Mammary epithelial cell (primary cell): ENCODE measurements around the gene CRACDL.

Source experiments
- CTCF ChIP-seq, 2 donors: IDR thresholded peaks in 1 of 2; conservative IDR thresholded peaks in 1 of 2; 2 replicates each; pipeline ENCODE4 v1.5.1; 2011 to 2012; ENCODE audit warnings: inconsistent platforms in 2 of 2, low read length in 2 of 2, mild to moderate bottlenecking in 2 of 2, control low read depth in 1 of 2, low read depth in 1 of 2; ENCODE audit not compliant: insufficient read depth in 1 of 2; ENCODE audit errors: extremely low read depth in 1 of 2
- EZH2 ChIP-seq: IDR thresholded peaks from 2 replicates; pipeline ENCODE4 v1.6.1; 2012; ENCODE audit warnings: low read length, inconsistent platforms, borderline replicate concordance

DNA sequence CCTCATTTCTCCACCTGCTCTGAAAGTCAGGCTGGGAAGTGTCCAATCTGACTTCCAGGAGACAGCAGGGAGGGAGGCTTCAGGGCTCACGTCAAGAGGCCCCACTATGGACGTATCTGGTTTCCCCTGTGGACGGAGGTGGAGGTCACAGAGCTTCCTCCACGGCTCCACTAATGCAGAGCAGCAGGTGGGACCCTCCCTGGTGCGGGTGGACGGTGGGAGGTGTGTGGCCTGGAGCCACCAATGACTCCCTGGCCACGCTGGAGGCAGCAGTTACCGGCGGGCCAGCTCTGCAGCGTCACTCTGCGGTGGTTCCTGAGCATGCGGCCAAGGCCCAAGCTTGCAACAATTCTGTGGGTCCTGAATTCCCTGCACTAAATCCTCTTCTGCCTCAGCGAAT is 9.0 kb downstream of the CRACDL start:
- TF ChIP-seq CTCF (conservative IDR thresholded peaks at IDR 0.05 in 1 of 2, IDR thresholded peaks at IDR 0.05 in 1 of 2; ENCODE audit: extremely low read depth in 1 of 2, insufficient read depth in 1 of 2, low read depth in 1 of 2, low read length in 2 of 2) (no peak), EZH2 (no peak)
